ENCODE measurements around the gene PRX. TPM values are rescaled to one million over a fixed set of nuclear protein-coding genes. Genes with fewer than 3 reads are reported as not detected.

The PRX gene
- total and polyA plus RNA-seq, 2 experiments from 2014 or later: 4.2 TPM

DNA sequence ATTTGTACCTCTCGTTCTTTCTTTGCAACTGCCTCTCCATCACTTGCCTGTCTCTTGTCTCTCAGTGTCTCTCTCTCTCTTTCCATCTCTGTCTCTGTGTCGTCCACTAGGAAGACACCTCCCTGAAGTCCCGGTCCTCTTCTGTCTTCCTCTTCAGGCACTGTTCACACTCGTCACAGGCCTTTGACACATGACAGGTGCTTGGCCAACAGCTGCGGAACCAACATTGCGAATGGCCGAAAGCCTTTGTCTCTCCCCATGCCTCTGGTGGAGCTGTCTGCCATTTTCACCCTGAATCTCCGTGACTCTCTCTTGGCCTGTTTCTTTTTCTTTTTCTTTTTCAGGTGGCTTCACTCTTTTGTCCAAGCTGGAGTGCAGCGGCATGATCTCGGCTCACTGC, 26.0 kb downstream of the PRX start:
- H4K20me1 ChIP-seq (replicated peaks; ENCODE audit: insufficient read depth): no peaks in the 10 kb centered on the region
- no peaks in the 10 kb centered on the region for H3K27me3 ChIP-seq (ENCODE audit: insufficient read depth)
- no peak overlapping the region for H3K4me2 ChIP-seq
- Mint-ChIP-seq H3K9me3 (no peaks in the 10 kb centered on the region), H3K27me3 (ENCODE audit: insufficient read depth, low read depth, poor library complexity) (peaks cover 16% of the 10 kb centered on the region), H3K36me3 (ENCODE audit: low read depth) (no peaks in the 10 kb centered on the region), H3K4me1 (peaks cover 10% of the 10 kb centered on the region; the same call in 2 of the 3 replicates), H3K4me3 (no peak overlapping the region), H3K27ac (no peak overlapping the region)
- H3K4me3 ChIP-seq: no peak overlapping the region
- H3K9me2 ChIP-seq (ENCODE audit: insufficient read depth): no peaks in the 10 kb centered on the region
- ATAC-seq: no peak
- no peak for DNase-seq (ENCODE audit: low spot score)
- no peaks in the 10 kb centered on the region for H3K79me2 ChIP-seq (replicated peaks; ENCODE audit: insufficient read depth)
- TF ChIP-seq ETS1 (IDR thresholded peaks at IDR 0.05) (no peak), ZNF462 (CRISPR knock-in tag; IDR thresholded peaks at IDR 0.05) (no peak), CREB1 (CRISPR knock-in tag; IDR thresholded peaks at IDR 0.05; ENCODE audit: low read depth) (no peak), ZNF331 (CRISPR knock-in tag; IDR thresholded peaks at IDR 0.05; ENCODE audit: low read depth) (no peak), POLR2AphosphoS5 (IDR thresholded peaks at IDR 0.05; ENCODE audit: low read depth) (no peak), ZNF114 (CRISPR knock-in tag; IDR thresholded peaks at IDR 0.05) (no peak), EZH2 (IDR thresholded peaks at IDR 0.05; ENCODE audit: low read depth, unreplicated experiment) (no peak), STAT1 (IDR thresholded peaks at IDR 0.05; ENCODE audit: unreplicated experiment) (no peak), EZH2phosphoT487 (IDR thresholded peaks at IDR 0.05; ENCODE audit: unreplicated experiment) (no peak)
- TF ChIP-seq, protein P1, sequence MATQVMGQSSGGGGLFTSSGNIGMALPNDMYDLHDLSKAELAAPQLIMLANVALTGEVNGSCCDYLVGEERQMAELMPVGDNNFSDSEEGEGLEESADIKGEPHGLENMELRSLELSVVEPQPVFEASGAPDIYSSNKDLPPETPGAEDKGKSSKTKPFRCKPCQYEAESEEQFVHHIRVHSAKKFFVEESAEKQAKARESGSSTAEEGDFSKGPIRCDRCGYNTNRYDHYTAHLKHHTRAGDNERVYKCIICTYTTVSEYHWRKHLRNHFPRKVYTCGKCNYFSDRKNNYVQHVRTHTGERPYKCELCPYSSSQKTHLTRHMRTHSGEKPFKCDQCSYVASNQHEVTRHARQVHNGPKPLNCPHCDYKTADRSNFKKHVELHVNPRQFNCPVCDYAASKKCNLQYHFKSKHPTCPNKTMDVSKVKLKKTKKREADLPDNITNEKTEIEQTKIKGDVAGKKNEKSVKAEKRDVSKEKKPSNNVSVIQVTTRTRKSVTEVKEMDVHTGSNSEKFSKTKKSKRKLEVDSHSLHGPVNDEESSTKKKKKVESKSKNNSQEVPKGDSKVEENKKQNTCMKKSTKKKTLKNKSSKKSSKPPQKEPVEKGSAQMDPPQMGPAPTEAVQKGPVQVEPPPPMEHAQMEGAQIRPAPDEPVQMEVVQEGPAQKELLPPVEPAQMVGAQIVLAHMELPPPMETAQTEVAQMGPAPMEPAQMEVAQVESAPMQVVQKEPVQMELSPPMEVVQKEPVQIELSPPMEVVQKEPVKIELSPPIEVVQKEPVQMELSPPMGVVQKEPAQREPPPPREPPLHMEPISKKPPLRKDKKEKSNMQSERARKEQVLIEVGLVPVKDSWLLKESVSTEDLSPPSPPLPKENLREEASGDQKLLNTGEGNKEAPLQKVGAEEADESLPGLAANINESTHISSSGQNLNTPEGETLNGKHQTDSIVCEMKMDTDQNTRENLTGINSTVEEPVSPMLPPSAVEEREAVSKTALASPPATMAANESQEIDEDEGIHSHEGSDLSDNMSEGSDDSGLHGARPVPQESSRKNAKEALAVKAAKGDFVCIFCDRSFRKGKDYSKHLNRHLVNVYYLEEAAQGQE (IDR thresholded peaks at IDR 0.05; ENCODE audit: unreplicated experiment): no peak
- no peaks in the 10 kb centered on the region for H3F3A ChIP-seq (replicated peaks; ENCODE audit: low read depth)
- no peaks in the 10 kb centered on the region for H3K36me3 ChIP-seq (ENCODE audit: insufficient read depth)
- no peak overlapping the region for H2AFZ ChIP-seq
- no peak overlapping the region for H3K27ac ChIP-seq (ENCODE audit: low read depth)
- no peaks in the 10 kb centered on the region; the same call in 1 of the 2 replicates for H3K4me1 ChIP-seq (ENCODE audit: insufficient read depth)
